B cell (primary cell): ENCODE measurements around the gene FOXS1. TPM values are rescaled to one million over a fixed set of nuclear protein-coding genes. Genes with fewer than 3 reads are reported as not detected.

Experiments
- ATAC-seq: fragments of 200-7000 bp; cut with Tn5 transposase; one replicate; pipeline ENCODE4 v1.10.0; 2021; ENCODE audit warnings: low read depth, mild to moderate bottlenecking, moderate number of reproducible peaks, moderate library complexity
- CTCF ChIA-PET: fragments of 350-600 bp; sonication (Branson Sonifier 250); formaldehyde crosslinking; loops from one replicate; lab custom pipeline; 2021; ENCODE audit warnings: antibody characterized with exemption, inconsistent platforms; lab: Charles Lee
- POLR2A ChIA-PET: fragments of 350-600 bp; sonication (Branson Sonifier 250); formaldehyde crosslinking; loops from one replicate; lab custom pipeline; 2021; ENCODE audit warnings: antibody characterized with exemption; lab: Charles Lee
- DNase-seq: peaks from one replicate; pipeline ENCODE4 v3.0.0; 2013
- H2AFZ ChIP-seq: 2 replicates; pipeline ENCODE4 v1.6.1; 2012; ENCODE audit warnings: mild to moderate bottlenecking, low read depth, low read length; ENCODE audit not compliant: insufficient read depth, poor library complexity, severe bottlenecking
- H3K27ac ChIP-seq, 2 donors: 1 replicate in 1 of 2; 2 replicates in 1 of 2; pipeline ENCODE4 v1.5.1; 2012 to 2013; ENCODE audit warnings: low read length in 2 of 2, mild to moderate bottlenecking in 2 of 2, moderate library complexity in 1 of 2
- H3K27me3 ChIP-seq, 4 experiments: fragments of 200-600 bp in 1 of 4; sonication (generic) in 1 of 4; replicated peaks in 1 of 4; 1 replicate in 2 of 4; 2 replicates in 2 of 4; pipeline versions ENCODE4 v1.6.1 to v1.7.0; 2013 to 2016; ENCODE audit warnings: low read length in 3 of 4, mild to moderate bottlenecking in 2 of 4, mixed read lengths in 1 of 4, moderate library complexity in 1 of 4; ENCODE audit not compliant: insufficient read depth in 4 of 4, control insufficient read depth in 3 of 4; ENCODE audit errors: control extremely low read depth in 1 of 4
- H3K36me3 ChIP-seq, 2 experiments: replicated peaks in 1 of 2; 1 replicate in 1 of 2; 2 replicates in 1 of 2; pipeline versions ENCODE4 v1.6.1 to v1.7.1; 2013; ENCODE audit warnings: low read length in 1 of 2; ENCODE audit not compliant: insufficient read depth in 2 of 2, control insufficient read depth in 1 of 2; ENCODE audit errors: control extremely low read depth in 1 of 2, extremely low read depth in 1 of 2
- H3K4me1 ChIP-seq, 2 donors: fragments of 200-600 bp in 1 of 2; sonication (generic) in 1 of 2; 1 replicate in 1 of 2; 2 replicates in 1 of 2; pipeline versions ENCODE4 v1.5.1 to v1.6.1; 2013 to 2017; ENCODE audit warnings: low read length in 2 of 2; ENCODE audit not compliant: control insufficient read depth in 2 of 2, insufficient read depth in 2 of 2
- H3K4me2 ChIP-seq: replicated peaks from 2 replicates; pipeline ENCODE3; 2012; ENCODE audit warnings: mild to moderate bottlenecking, low read depth, low read length; ENCODE audit not compliant: poor library complexity, severe bottlenecking
- H3K4me3 ChIP-seq, 5 experiments: fragments of 200-600 bp in 1 of 5; sonication (generic) in 1 of 5; 1 replicate in 3 of 5; 2 replicates in 2 of 5; pipeline versions ENCODE4 v1.5.1 to v1.7.0; 2011 to 2016; ENCODE audit warnings: low read length in 4 of 5, mild to moderate bottlenecking in 4 of 5, low read depth in 2 of 5, control low read depth in 1 of 5, moderate library complexity in 1 of 5; ENCODE audit not compliant: insufficient read depth in 1 of 5; ENCODE audit errors: control extremely low read depth in 1 of 5, extremely low read depth in 1 of 5
- H3K79me2 ChIP-seq: fragments of 200-600 bp; sonication (generic); one replicate; pipeline ENCODE4 v1.6.0; 2016; ENCODE audit warnings: low read length; ENCODE audit not compliant: control insufficient read depth, insufficient read depth
- H3K9ac ChIP-seq: fragments of 200-600 bp; sonication (generic); 2 replicates; pipeline ENCODE4 v1.6.1; 2017; ENCODE audit warnings: mild to moderate bottlenecking, low read length, moderate library complexity
- H3K9me3 ChIP-seq, 3 donors: one replicate each; pipeline versions ENCODE4 v1.6.1 to v1.7.1; 2013; ENCODE audit warnings: low read length in 2 of 3; ENCODE audit not compliant: control insufficient read depth in 2 of 3, insufficient read depth in 1 of 3; ENCODE audit errors: control extremely low read depth in 1 of 3
- H4K20me1 ChIP-seq: 2 replicates; pipeline ENCODE4 v1.6.0; 2012; ENCODE audit warnings: mild to moderate bottlenecking, low read length; ENCODE audit not compliant: insufficient read depth, control insufficient read depth, poor library complexity, severe bottlenecking
- H3K27ac Mint-ChIP-seq: one replicate; pipeline ENCODE4 v1.8.0; 2021; ENCODE audit warnings: mixed read lengths
- H3K27me3 Mint-ChIP-seq: one replicate; pipeline ENCODE4 v1.8.0; 2021; ENCODE audit warnings: mixed read lengths
- H3K4me1 Mint-ChIP-seq: one replicate; pipeline ENCODE4 v1.8.0; 2021; ENCODE audit warnings: mixed read lengths
- H3K4me3 Mint-ChIP-seq: one replicate; pipeline ENCODE4 v1.8.0; 2021; ENCODE audit warnings: mixed read lengths
- H3K9me3 Mint-ChIP-seq: one replicate; pipeline ENCODE4 v1.8.0; 2022; ENCODE audit warnings: mixed read lengths; ENCODE audit not compliant: insufficient read depth
- CTCF ChIP-seq: fragments of 200-600 bp; IDR thresholded peaks from one replicate; pipeline ENCODE4 v1.8.0; 2022; ENCODE audit warnings: antibody characterized with exemption, mild to moderate bottlenecking
- EZH2 ChIP-seq: IDR thresholded peaks from 2 replicates; pipeline ENCODE4 v1.6.1; 2012; ENCODE audit warnings: borderline replicate concordance, low read depth, mild to moderate bottlenecking, moderate library complexity, low read length; ENCODE audit not compliant: insufficient read depth, poor library complexity, severe bottlenecking
- WGBS: methylation state at CpG from one replicate; pipeline ENCODE4 v1.1.5; 2013; ENCODE audit warnings: missing lambda C conversion rate; ENCODE audit not compliant: insufficient coverage; 5-methylcytosine and 5-hydroxymethylcytosine counted together
- intact Hi-C: fragments of 100-400 bp; cut with micrococcal nuclease; formaldehyde crosslinking; loops from one replicate; pipeline ENCODE4 v1.10.0; 2022
- polyA plus RNA-seq: library from polyadenylated mRNA; depleted of rRNA; stranded (reverse); fragments of >200 nt; gene quantifications from 2 replicates; pipeline ENCODE4 v1.2.3, GENCODE V29; 2012
- total RNA-seq, 2 donors: library from RNA; stranded (reverse); fragments of 120-200 nt in 1 of 2; gene quantifications; 1 replicate in 1 of 2; 2 replicates in 1 of 2; pipeline versions ENCODE4 v1.2.3 to v1.2.4, GENCODE V29; 2013 to 2022

FOXS1 gene
- total and polyA plus RNA-seq, 2 donors (not counting 1 experiment from before 2014, with no cell fraction given): not detected

- Mint-ChIP-seq H3K27me3 (peaks cover 8% of the 10 kb centered on the region), H3K27ac (no peak overlapping the region), H3K4me3 (no peak overlapping the region), H3K9me3 (no peaks in the 10 kb centered on the region), H3K4me1 (peaks cover 8% of the 10 kb centered on the region)
- Histone ChIP-seq H4K20me1 (no peaks in the 10 kb centered on the region), H3K4me1 (peaks cover 6 to 8% of the 10 kb centered on the region in 2 donors), H3K27me3 (peaks cover 0 to 9% (median 0%) of the 10 kb centered on the region in 4 experiments), H2AFZ (no peak overlapping the region), H3K27ac (no peak overlapping the region), H3K9me3 (no peaks in the 10 kb centered on the region), H3K36me3 (no peaks in the 10 kb centered on the region), H3K79me2 (no peaks in the 10 kb centered on the region), H3K4me2 (no peak overlapping the region), H3K9ac (no peak overlapping the region), H3K4me3 (no peak overlapping the region)
- ATAC-seq (no peak), DNase-seq (peak; percentile 2)
- POLR2A ChIA-PET: no interaction called here
- no peak for TF ChIP-seq EZH2
- TF ChIP-seq CTCF: no peak
- intact Hi-C loops: no loop called here
- WGBS: 92% methylated on average over 14 of the region's 14 CpGs
- CTCF ChIA-PET: interaction anchor here (0.6 to 6.0 kb wide), 7 partner anchors 23 to 954 kb away, joined by 3 to 54 read pairs (median 8); partner anchors contain the start of gene PDRG1
Observed at GRCh38 chr20:31824554-31825313, 20.7 kb downstream of the FOXS1 start.

- no peak overlapping the region for H3K4me2 ChIP-seq
- no peaks in the 10 kb centered on the region for H3K36me3 ChIP-seq
- intact Hi-C loops: no loop called here
- WGBS: 87% methylated on average over 3 of the region's 4 CpGs
- H4K20me1 ChIP-seq: no peaks in the 10 kb centered on the region
- no peak overlapping the region for H3K9ac ChIP-seq
- H3K4me1 ChIP-seq: peaks cover 6 to 8% of the 10 kb centered on the region in 2 donors
- Mint-ChIP-seq H3K9me3 (no peaks in the 10 kb centered on the region), H3K4me1 (peaks cover 8% of the 10 kb centered on the region), H3K4me3 (no peak overlapping the region), H3K27ac (no peak overlapping the region), H3K27me3 (peaks cover 8% of the 10 kb centered on the region)
- no peak for TF ChIP-seq CTCF
- TF ChIP-seq EZH2: no peak
- no peak overlapping the region for H3K27ac ChIP-seq
- H3K79me2 ChIP-seq: no peaks in the 10 kb centered on the region
- CTCF ChIA-PET: interaction anchor here (1.3 to 6.0 kb wide), 13 partner anchors 16 to 954 kb away, joined by 3 to 54 read pairs (median 8); partner anchors contain the start of gene PDRG1
- DNase-seq (no peak), ATAC-seq (no peak)
- H2AFZ ChIP-seq: no peak overlapping the region
- H3K9me3 ChIP-seq: no peaks in the 10 kb centered on the region
- peaks cover 0 to 9% (median 0%) of the 10 kb centered on the region in 4 experiments for H3K27me3 ChIP-seq
- POLR2A ChIA-PET: no interaction called here
- H3K4me3 ChIP-seq: no peak overlapping the region
Observed at GRCh38 chr20:31824125-31824485, 21.3 kb downstream of the FOXS1 start.
